Esophagus mucosa (tissue), 1 donor: ENCODE data around the gene EFCAB6. TPM values are rescaled to one million over a fixed set of nuclear protein-coding genes. Genes with fewer than 3 reads are reported as not detected.

ENCODE experiments used
- ATAC-seq: fragments of 200-7000 bp; cut with Tn5 transposase; one replicate; pipeline ENCODE4 v1.9.1; 2020
- total RNA-seq: library from RNA; stranded (reverse); gene quantifications from one replicate; pipeline ENCODE4 v1.2.4, GENCODE V29; 2023
- donor health status: DM: yes; HTN: yes; CAD: no.

Gene EFCAB6
- total RNA-seq, 1 donor from 2014 or later: 1.6 TPM

DNA sequence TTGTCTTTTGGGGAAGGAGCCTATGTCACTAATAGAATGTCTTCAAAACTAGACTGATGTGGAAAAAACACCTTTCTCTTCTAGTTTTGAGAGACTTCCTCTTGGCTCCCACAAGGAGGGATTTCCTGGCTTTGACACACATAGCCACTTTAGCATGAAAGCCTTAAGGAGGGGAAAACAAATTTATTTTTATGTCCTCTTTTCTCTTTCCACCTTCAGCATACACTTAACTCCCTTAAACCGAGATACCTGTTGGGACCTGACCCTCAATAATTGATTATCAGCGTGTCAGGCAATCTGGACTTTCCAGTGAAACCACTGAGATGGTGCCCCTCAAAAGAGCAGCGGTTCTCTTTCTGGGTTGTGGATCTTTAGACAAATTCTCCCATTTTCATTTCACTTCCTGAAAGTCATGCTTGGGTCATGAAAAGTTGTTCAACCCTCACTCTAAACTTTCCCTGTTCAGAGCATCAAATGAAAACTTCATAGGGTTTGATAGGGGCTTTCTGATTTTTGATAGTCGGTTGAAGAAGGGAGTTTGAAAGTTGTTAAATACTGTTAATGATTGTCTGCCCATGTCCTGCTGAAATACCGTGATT lies 9.1 kb downstream of the EFCAB6 start:
- no peak for ATAC-seq

DNA sequence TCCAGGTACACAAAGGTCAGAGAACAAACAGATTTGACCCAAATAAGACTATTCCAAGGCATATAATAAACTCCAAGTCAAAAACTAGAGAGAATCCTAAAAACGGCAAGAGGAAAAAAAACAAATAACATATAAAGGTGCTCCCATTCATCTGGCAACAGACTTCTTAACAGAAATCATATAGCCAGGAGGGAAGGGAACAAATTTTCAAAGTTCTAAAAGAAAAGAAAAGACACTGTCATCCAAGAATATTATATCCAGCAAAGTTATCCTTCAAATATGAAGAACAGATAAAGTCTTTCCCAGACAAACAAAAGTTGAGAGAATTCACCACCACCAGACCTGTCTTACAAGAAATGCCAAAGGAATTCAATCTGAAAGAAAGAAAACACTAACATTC lies 11.1 kb downstream of the EFCAB6 start:
- no peak for ATAC-seq

DNA sequence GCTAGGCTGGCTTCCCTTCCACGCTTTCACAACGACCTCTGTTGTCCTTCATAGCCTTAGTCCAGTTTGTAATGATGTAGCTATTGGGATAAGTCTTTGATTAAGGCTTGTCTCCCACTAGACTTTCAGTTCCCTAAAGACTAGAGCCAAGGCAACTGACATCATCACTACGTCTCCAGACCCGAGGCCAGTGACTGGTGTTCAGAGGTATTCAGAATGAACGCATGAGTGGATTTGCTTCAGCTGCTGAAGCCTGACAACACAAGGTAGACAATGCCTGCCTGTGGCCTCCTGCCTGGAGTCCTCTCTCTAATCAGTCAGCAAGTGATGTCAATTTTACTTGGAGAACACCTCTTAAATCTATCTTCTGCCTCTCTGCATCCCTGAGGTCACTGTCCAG lies 13.6 kb downstream of the EFCAB6 start:
- ATAC-seq: peak; percentile 23

DNA sequence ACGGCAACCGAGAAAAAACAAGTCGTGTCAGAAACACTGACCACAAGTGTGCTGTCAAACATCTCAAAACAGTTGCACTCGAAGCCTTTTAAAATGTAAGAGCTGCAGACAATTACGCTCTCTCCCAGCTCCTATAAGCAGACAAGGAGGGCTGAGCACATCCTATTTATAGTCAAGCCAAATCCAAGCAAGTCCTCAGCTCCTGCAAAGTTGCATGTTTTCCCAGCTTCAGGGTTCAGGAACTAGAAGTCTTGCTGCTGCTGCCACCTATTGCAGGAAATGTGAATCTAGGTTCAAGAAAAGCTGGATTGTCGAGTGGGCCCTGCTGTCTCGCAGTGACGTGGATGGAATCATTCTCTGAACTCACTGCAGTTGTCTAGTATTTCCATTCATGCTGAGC lies 15.5 kb downstream of the EFCAB6 start:
- ATAC-seq: no peak

DNA sequence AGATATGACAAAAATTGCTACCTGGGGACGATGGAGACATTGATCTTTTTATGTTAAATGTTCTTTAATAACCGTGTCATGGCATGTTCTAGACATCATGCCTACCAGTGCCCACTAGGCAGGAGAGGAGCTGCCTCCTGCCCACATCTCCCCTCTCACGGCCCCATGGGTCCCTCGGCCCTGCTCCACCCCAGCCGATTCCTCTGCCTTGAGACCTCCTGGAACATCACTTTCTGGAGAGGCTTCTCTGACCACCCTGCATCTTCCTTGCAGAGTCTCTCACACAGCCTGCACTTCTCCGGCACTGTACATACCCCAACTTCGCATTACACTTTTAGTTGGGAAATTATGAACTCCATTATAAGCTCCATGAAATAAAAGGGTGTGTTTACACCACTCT lies 16.8 kb downstream of the EFCAB6 start:
- no peak for ATAC-seq

DNA sequence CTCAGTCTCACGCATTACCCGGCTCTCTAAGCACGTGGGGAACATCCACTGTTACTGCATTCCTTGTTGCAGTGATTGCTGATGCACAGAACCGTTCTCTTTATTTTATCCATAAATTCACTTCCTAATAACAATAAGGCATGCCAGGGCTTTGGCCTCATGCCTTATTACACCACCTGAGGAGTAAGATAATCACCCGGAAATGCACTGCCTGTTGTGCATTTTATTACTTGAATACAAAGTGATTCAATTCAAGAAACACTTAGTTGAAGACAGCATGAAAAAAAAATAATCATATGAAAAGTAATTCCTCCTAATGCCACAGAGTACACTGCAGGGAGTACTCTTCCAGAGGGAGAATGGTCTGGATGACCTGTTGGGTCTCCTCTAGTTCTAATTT lies 19.2 kb downstream of the EFCAB6 start:
- ATAC-seq: no peak

DNA sequence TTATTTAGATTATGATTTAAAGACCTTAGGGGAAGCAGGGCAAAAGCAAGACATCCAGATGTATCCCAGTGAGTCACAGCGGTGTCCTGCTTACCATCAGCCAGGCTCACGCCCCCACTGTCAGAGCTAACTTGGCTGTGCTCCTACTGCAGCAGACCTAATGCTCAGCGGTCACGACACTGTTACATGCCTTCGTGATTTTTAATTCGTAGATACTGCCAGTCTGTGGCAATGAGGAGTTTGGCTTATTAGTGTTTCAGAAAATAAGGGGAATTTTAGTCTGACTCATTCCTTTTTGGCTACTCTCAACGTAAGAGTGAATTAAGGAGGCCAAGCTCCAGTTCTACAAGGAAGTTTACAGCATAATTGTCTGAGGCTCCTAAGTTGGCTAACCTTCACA lies 22.7 kb downstream of the EFCAB6 start:
- ATAC-seq: peak; percentile 85

DNA sequence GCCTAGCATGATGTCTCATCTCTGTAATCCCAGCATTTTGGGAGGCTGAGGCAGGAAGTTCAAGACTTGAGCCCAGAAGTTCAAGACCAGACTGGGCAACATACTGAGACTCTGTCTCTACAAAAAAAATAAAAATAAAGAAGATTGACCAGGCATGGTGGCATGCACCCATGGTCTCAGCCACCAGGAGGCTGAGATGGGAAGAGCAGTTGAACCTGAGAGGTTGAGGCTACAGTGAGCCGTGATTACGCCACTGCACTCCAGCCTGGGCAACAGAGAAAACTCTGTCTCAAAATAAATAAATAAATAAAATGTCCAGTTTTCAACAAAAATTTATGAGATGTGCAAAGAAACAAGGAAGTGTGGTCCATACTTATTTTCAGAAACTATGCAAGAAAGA lies 28.3 kb downstream of the EFCAB6 start:
- ATAC-seq: no peak

DNA sequence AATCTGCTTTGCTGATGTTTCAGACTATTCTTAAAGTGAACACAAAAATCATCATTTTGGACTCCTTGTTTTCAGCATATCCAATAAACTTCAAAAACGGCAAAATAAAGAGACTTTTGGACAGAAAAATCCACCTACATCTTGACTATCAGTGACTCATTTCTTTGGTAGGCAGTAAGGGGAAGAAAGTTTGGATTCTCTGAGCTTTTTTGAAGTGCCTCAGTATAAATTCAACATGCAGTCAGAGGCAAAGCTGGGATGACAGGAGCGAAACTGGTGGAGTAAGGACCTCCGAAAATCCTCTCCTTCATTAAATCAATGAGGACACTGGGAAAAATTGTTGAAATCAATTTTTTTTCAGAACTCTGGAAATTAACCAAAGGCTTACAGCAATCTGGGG lies 29.7 kb downstream of the EFCAB6 start:
- ATAC-seq: no peak

DNA sequence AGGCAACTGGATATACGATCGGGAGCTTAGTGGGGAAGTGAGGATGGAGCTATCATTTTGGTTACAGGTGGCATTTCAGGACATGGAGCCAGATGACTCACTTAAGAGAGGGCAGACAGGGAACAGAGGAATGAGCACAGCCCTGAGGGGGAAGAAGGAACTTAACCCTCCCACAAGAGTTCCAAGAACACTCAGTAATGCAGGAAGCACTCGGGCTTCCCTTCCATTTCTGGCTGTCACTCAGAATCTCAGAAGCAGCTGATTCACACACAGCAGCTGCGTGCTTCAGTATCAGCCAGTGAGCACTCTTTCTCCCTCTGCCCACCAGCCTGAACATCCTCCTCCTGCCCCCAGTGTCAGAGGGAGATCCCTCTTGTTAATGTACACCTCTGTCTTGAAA lies 34.8 kb downstream of the EFCAB6 start:
- peak; percentile 80 for ATAC-seq

DNA sequence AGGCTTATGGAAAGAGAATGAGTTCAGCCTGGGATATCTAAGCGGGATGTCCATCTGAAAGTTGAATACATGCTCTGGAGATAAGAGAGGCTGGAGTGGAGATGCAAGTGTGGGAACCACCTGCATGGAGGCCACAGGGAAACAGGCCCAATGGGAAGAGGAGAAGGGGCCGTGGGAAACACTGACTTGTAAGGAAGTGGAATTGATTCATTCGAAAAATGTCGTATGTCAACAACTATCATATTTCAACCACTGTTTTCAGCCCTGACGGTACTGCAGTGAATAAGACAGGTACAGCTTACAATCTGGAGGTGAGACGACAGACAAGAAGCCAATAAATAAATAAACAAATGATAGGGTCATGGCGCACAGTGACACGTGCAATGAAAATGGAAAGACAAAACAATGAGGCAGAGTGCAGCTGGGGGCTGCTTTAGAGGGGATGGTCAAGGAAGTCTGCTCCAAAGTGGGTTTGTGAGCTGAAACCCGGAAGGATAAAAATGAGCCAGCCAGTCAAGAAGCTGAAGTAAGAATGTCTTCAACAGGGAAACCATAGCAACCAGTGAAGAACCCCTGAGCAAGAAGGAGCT lies 35.9 kb downstream of the EFCAB6 start:
- no peak for ATAC-seq

DNA sequence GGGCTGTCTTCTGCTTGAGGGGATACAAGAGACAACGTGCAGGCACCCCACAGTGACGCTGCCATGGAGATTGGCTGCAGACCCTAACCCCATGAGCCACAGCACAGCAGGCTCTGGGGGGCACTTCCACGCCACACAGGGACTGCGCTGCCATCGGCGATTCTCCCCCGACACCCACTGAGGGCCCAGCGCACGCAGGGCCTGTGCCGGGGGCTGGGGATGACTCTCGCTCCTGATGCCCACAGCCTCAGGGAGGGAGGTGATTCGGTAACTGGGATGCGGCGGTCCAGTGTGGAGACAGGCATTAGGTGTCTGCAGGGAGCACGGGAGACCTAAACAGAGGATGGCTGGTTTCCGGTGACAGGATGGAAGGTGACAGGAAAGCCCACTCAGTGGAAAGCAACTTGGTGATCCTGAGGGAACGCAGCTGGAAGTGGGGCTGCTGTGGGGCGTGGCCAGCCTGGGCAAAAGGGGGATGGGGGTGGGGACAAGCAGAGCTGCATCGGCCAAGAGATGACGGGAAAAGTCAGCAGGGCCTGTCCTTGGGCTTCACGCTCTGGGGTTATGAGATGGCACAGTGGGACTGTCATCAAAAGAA lies 37.7 kb downstream of the EFCAB6 start:
- ATAC-seq: no peak

DNA sequence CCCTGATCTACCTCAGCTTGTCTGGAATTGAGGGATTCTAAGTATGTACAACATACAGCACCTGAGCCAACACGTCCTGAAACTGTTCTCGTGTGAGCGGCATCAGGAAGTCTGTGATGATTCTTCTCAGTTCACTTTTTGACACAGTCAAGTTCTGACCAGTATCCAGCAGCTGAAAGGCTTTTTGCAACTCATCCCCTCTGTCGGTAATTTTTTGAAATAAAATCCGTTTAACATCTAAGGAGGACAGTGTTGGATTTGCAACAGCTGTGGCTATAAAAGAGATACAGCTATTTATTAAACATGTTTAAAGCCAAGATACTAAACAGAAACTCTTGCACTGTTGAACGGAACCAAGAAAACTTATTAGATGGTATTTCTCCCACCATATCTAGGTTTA lies 39.3 kb downstream of the EFCAB6 start:
- no peak for ATAC-seq

DNA sequence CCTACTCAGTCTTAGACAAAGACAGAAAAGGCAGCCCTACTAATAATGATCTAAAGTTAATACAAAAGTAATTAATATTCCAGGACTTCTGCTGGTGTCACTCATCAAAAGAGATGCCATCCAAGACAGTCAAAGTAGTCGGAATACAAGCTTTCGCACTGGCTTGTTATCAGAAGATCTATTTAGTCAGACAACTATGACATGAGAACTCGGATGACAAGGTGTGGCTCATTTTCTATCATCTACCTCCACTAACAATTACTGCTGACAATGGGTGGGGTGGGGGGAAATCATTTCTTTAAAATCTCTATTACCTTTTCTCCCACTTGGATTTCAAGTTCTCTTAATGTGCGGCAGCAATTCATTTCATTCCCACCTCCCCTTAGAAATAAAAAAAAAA lies 56.7 kb downstream of the EFCAB6 start:
- no peak for ATAC-seq

DNA sequence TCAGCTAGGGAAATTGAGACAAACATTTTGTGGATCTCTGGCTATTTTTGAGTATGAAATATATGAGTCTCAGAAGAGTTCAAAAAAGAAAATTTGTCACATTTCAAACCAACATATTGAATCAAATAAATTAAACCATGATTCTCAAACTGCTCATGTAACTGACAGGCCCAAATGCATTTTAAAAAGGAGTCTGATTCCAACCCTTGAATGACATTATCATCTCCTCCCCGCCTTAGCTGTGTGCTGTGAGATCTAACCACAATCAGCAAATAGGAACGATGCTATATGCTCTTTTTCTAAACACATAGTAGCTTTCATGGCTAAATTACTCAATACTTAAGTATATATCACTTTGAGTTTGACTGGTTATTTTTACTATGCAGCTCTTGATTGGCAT lies 57.1 kb downstream of the EFCAB6 start:
- no peak for ATAC-seq

DNA sequence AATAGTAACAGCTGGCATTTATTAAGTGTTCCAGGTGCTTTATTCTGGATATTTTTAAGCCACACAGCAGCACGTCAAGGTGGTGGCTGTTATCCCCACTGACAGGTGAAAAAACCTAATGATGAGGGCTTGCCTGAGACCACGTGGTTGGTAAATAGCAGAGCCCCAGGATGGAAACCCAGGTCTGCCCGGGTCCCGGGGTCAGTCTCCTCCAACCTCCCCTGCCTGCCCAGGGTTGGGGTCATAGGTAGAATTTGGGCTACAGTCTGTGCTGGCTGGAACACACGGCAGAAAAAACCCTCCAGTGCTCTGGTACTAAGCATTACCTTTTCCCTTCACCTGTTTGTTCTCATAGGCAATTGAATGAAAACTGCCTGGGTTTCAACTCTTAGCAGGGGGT lies 57.9 kb downstream of the EFCAB6 start:
- ATAC-seq: no peak

DNA sequence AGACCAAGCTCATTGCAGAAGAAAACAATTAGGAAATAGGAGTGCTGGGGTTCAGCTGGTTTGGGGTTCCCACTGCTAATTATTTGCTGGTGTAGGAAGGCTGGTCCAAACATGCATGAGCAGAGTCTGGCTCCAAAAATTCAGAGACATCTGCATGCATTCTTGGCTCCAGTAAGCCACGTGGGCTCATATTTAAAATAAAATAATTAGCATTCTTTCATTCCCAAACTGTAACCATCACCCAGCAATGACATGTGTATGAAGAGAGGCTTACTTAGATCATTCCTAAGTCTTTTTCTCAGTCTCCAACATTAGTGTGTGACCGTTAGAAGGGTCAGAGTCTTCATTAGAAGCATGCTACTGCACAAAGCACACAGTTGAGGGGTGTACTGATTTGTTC lies 58.4 kb downstream of the EFCAB6 start:
- no peak for ATAC-seq

DNA sequence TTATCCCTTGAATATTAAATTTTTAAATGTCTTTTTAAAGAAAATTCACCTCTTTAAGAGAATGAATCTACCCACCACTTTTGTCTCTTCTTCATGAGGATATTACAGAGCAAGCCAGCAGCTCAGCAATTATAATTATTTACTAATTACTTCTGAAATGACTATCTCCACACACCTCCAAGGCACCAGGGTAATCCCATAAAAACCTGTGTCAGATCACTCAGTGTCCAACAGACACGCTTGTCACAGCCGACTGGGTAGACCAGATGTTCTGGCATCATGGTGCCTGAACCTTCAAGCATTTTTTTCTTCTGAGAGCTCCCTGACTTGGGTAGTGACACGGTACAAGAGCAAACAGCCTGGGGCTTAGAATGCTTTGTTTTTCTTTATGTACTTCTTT lies 61.4 kb downstream of the EFCAB6 start:
- ATAC-seq: no peak

DNA sequence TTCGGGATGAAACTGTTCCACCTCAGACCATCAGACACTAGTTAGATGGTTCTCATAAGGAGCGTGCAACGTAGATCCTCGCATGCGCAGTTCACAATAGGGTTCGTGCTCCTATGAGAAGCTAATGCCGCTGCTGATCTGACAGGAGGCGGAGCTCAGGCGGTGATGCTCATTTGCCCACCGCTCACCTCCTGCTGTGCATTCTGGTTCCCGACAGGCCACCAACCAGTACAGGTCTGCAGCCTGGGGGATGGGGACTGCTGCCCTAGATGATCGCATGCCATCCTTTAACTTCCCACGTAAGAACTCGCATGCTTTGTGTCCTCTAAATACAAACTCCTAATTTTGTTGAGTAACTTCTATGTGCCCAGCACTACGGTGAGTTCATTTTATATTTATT lies 62.6 kb downstream of the EFCAB6 start:
- ATAC-seq: no peak

DNA sequence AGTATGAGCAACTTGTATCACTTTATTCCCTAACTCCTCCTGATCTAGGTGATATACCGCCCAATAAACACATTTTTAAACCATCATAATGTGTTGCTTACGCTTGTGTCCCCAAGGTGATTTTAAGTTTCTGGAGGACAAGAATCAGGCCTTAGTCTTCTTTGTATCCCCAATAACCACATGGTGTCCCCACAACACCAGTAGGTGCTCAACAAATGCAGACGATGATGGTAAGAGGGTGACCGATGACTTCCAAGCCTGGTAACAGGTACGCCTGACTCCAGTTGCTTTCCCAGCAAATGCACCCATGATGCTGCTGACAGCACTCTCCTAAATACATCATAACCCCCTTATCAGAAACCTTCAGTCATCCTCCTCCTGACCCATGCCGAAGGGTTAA lies 64.2 kb downstream of the EFCAB6 start:
- no peak for ATAC-seq

DNA sequence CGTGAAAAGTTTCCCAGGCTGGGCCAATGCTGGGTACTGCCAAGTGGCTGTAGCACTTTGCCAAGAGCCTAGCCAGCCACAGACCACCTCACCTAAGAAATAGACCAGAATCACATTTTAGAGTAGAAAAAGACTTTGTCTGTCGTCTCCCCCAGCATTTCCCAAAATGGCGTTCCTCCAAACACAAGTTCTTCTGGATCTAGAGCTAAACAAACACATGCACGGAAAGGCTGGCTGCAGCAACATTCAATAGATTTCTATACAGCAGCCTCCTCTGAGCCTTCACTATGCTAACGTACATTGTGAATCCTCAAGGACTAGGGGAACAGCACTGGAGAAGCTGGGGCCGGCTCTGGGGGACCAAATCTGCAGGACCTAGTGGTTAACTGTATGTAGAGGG lies 65.0 kb downstream of the EFCAB6 start:
- ATAC-seq: no peak

DNA sequence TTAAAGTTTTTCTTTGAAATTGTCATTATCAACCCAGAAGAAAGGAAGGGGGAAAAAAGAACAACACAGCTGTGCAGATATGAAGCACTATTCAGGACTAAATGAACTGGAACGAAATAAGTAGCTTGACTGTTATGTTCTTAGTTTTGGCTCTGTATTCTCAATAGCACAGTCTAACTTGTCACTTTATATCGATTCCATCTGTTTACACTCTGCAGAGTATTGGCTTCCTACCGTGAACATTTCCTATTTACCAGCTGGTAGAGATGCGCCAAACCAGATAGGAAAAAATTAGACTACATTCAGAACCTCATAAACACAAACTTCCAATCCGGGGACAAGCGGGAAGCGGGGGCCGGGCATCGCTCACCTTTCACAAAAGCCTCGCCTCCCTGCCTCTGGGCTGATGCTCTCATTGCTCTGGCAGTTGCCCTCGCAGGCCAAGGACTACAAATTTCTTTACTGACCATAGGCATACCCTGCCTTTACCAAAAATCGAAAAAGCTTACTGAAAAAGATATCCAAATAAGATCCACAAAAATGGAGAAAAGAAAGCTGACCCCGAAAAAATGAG lies 66.2 kb downstream of the EFCAB6 start:
- ATAC-seq: no peak

DNA sequence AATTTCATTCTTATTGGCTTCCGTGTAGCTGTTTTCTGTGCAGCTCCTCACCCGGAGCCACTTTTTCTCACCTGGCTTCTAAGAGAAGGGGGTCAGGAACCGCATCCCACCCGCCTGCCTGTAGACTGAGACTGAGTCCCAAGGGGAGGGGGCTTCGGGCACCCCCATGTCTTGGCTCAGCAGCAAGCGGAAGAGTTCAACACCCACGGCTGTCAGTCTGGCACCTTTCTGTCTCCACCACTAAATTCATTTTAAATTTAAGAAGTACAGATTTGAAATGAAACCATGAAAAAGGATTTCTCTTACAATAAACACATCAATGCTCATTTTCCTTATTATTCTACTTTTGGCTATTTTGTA lies 66.7 kb downstream of the EFCAB6 start:
- ATAC-seq: no peak

DNA sequence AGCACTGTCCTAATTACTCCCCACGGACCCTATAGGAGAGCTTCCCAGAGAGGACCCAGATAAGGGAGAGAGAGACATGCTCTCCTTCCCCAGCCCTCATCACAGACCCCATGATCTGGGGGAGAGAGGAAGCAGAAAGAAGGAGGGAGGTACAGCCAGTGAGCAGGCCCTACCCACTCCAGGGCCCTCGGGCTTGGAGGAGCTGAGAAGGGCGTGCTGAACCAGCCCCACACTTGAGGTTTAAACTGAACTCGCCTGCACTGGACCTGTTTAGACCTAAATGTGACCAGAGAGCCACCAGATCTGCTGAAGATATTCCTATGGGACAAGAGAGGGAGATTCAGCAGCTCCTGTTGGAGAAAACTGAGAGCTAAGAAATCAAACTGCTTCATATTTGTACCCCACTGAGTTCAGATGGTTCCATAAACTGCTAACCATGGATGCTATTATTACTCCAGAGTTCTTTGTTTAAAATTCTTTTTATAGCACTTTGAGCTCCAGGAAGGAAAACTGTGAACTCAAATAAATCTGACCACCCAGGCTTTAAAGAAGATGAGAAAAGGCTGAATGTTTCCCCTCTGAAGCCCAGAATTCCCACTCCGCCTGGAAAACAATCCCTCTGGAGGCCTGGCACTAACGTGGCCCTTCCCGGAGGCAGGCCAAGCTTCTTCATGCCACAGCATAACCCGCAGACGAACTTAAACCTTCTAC lies 67.2 kb downstream of the EFCAB6 start:
- no peak for ATAC-seq
